MM.1S (cell line): ENCODE results near the gene THAP6.

Experiments
- EZH2phosphoT487 ChIP-seq: fragments of 300-600 bp; sonication (generic); IDR thresholded peaks from 2 replicates; pipeline ENCODE4 v1.6.1; 2018; ENCODE audit warnings: antibody characterized with exemption, low read length
- TF ChIP-seq, protein P1 (sequence below): fragments of 300-600 bp; sonication (generic); IDR thresholded peaks from 2 replicates; pipeline ENCODE4 v1.5.1; 2016; ENCODE audit warnings: antibody characterized with exemption, low read length, mixed read lengths

GRCh38 chr4:75552452-75552851, 38.2 kb downstream of the THAP6 start:
- TF ChIP-seq EZH2phosphoT487 = no peak
- TF ChIP-seq, protein P1, sequence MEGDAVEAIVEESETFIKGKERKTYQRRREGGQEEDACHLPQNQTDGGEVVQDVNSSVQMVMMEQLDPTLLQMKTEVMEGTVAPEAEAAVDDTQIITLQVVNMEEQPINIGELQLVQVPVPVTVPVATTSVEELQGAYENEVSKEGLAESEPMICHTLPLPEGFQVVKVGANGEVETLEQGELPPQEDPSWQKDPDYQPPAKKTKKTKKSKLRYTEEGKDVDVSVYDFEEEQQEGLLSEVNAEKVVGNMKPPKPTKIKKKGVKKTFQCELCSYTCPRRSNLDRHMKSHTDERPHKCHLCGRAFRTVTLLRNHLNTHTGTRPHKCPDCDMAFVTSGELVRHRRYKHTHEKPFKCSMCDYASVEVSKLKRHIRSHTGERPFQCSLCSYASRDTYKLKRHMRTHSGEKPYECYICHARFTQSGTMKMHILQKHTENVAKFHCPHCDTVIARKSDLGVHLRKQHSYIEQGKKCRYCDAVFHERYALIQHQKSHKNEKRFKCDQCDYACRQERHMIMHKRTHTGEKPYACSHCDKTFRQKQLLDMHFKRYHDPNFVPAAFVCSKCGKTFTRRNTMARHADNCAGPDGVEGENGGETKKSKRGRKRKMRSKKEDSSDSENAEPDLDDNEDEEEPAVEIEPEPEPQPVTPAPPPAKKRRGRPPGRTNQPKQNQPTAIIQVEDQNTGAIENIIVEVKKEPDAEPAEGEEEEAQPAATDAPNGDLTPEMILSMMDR = no peak
